K562 (cell line): Measurements from ENCODE around the gene FOXN3. TPM values are rescaled to one million over a fixed set of nuclear protein-coding genes. Genes with fewer than 3 reads are reported as not detected.

ENCODE experiments used
- E2F3 ChIP-seq: fragments of 250-450 bp; sonication (Bioruptor Pico); IDR thresholded peaks from 2 replicates; pipeline ENCODE4 v1.4.0; 2020; ENCODE audit warnings: mild to moderate bottlenecking
- HDAC2 ChIP-seq: fragments of 450-650 bp; IDR thresholded peaks from 2 replicates; pipeline ENCODE4 v1.6.1; 2016; ENCODE audit warnings: mild to moderate bottlenecking
- HSF4 ChIP-seq: fragments of 250-450 bp; sonication (Bioruptor Pico); IDR thresholded peaks from 2 replicates; pipeline ENCODE4 v2.1.2; 2022; ENCODE audit warnings: mild to moderate bottlenecking, moderate library complexity, borderline replicate concordance
- MEF2A ChIP-seq: IDR thresholded peaks from 2 replicates; pipeline ENCODE4 v1.6.1; 2011; ENCODE audit warnings: low read depth, mild to moderate bottlenecking, low read length, moderate library complexity; ENCODE audit not compliant: control insufficient read depth
- NCOA4 ChIP-seq: fragments of 450-650 bp; IDR thresholded peaks from 2 replicates; pipeline ENCODE4 v1.6.1; 2018; ENCODE audit warnings: mild to moderate bottlenecking; ENCODE audit not compliant: partially characterized antibody
- SFPQ ChIP-seq: fragments of 200-400 bp; formaldehyde crosslinking; IDR thresholded peaks from 2 replicates; pipeline ENCODE4 v1.6.1; 2017; ENCODE audit warnings: mild to moderate bottlenecking, low read depth, low read length, moderate library complexity
- XRCC5 ChIP-seq: fragments of 200-400 bp; formaldehyde crosslinking; IDR thresholded peaks from 2 replicates; pipeline ENCODE4 v1.6.1; 2017; ENCODE audit warnings: low read depth, mild to moderate bottlenecking, low read length
- ZMIZ1 ChIP-seq, 2 experiments: fragments of 150-350 bp in 1 of 2; IDR thresholded peaks; 2 replicates each; pipeline ENCODE4 v1.6.1; 2012 to 2016; ENCODE audit warnings: low read depth in 2 of 2, low read length in 2 of 2, mild to moderate bottlenecking in 1 of 2, moderate library complexity in 1 of 2
- ZNF146 ChIP-seq: IDR thresholded peaks from one replicate; pipeline ENCODE4 v1.6.1; 2018; ENCODE audit warnings: missing compliant biosample characterization; ENCODE audit not compliant: unreplicated experiment
- ZNF436 ChIP-seq: fragments of 250-450, 450-650 bp; sonication (Bioruptor Pico); formaldehyde crosslinking; IDR thresholded peaks from 2 replicates; pipeline ENCODE4 v1.7.0; 2020; ENCODE audit warnings: mild to moderate bottlenecking
- polyA plus RNA-seq, 8 experiments: library from polyadenylated mRNA; depleted of rRNA in 4 of 8; stranded (reverse) in 5 of 8; unstranded in 3 of 8; fragments of >200 nt; fragmentation: Nextera tagmentation in 2 of 8; fragmentation: Illumina TruSeq in 1 of 8; extraction: Ambion mirVana in 2 of 8; extraction: Trizol in 1 of 8; gene quantifications; 2 replicates each; pipeline versions ENCODE4 v1.2.1 to v1.2.3, GENCODE V29; 2011 to 2014; ENCODE audit warnings: inconsistent platforms in 1 of 8, missing spikeins in 1 of 8
- total RNA-seq, 7 experiments: library from RNA; depleted of rRNA in 6 of 7; stranded (reverse); fragments of >200 nt in 6 of 7; fragmentation: Illumina TruSeq in 2 of 7; extraction: Trizol in 2 of 7; gene quantifications; 2 replicates each; pipeline versions ENCODE4 v1.2.1 to v1.2.3, GENCODE V29; 2011 to 2021; ENCODE audit warnings: low replicate concordance in 1 of 7
- TF ChIP-seq, protein P1 (sequence below), 2 experiments: fragments of 450-650 bp in 1 of 2; sonication (generic) in 1 of 2; formaldehyde crosslinking in 1 of 2; IDR thresholded peaks; 2 replicates each; pipeline versions ENCODE4 v1.7.1 to v1.9.0; 2016 to 2022; ENCODE audit warnings: inconsistent platforms in 1 of 2, mild to moderate bottlenecking in 1 of 2, missing genetic modification reagents in 1 of 2

Gene FOXN3
- total and polyA plus RNA-seq, 9 of the 15 experiments (the other 6 are each of a cell fraction or from before 2014, with no cell fraction given): 0.07 to 1.3 (median 0.40) TPM

GRCh38 chr14:89418452-89418851, 1.4 kb upstream of the FOXN3 start (continued):
- TF ChIP-seq, protein P1, sequence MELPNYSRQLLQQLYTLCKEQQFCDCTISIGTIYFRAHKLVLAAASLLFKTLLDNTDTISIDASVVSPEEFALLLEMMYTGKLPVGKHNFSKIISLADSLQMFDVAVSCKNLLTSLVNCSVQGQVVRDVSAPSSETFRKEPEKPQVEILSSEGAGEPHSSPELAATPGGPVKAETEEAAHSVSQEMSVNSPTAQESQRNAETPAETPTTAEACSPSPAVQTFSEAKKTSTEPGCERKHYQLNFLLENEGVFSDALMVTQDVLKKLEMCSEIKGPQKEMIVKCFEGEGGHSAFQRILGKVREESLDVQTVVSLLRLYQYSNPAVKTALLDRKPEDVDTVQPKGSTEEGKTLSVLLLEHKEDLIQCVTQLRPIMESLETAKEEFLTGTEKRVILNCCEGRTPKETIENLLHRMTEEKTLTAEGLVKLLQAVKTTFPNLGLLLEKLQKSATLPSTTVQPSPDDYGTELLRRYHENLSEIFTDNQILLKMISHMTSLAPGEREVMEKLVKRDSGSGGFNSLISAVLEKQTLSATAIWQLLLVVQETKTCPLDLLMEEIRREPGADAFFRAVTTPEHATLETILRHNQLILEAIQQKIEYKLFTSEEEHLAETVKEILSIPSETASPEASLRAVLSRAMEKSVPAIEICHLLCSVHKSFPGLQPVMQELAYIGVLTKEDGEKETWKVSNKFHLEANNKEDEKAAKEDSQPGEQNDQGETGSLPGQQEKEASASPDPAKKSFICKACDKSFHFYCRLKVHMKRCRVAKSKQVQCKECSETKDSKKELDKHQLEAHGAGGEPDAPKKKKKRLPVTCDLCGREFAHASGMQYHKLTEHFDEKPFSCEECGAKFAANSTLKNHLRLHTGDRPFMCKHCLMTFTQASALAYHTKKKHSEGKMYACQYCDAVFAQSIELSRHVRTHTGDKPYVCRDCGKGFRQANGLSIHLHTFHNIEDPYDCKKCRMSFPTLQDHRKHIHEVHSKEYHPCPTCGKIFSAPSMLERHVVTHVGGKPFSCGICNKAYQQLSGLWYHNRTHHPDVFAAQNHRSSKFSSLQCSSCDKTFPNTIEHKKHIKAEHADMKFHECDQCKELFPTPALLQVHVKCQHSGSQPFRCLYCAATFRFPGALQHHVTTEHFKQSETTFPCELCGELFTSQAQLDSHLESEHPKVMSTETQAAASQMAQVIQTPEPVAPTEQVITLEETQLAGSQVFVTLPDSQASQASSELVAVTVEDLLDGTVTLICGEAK (IDR thresholded peaks at IDR 0.05): no peak
- TF ChIP-seq, protein P1 (CRISPR knock-in tag; IDR thresholded peaks at IDR 0.05): no peak
- no peak for TF ChIP-seq NCOA4
- TF ChIP-seq XRCC5: no peak
- TF ChIP-seq HDAC2: no peak
- no peak for TF ChIP-seq ZMIZ1 (IDR thresholded peaks at IDR 0.05; ENCODE audit: low read depth in 2 of 2, low read length in 2 of 2)
- TF ChIP-seq ZNF146 (CRISPR knock-in tag): no peak
- TF ChIP-seq HSF4 (CRISPR knock-in tag): no peak
- TF ChIP-seq SFPQ: no peak
- TF ChIP-seq MEF2A: no peak
- TF ChIP-seq E2F3 (CRISPR knock-in tag): no peak
- no peak for TF ChIP-seq ZNF436 (CRISPR knock-in tag)
- TF ChIP-seq, all 486 proteins: peak for 0
